SKM-1 treated with dmso at 0.1 percent for 144 hours (cell line): Measurements from ENCODE around the gene KIF2C.
"Not testable (repeated sequence)": the region's sequence is repeated elsewhere in the genome, so short reads cannot be mapped to it uniquely, and the experiment has no call there.

Source experiments
- DNase-seq: peaks from one replicate; lab custom pipeline; 2025; ENCODE audit not compliant: unreplicated experiment; lab: John Stamatoyannopoulos, UW

Gene KIF2C

GRCh38 chr1:44810101-44810761 is 70.6 kb downstream of the KIF2C start:
- no peak for DNase-seq

- DNase-seq = not testable (repeated sequence)
These were observed 71.1 kb downstream of the KIF2C start for GRCh38 chr1:44810762-44811105.

- no peak for DNase-seq
These were observed 71.6 kb downstream of the KIF2C start for GRCh38 chr1:44811234-44811633.

- no peak for DNase-seq
These were observed 73.3 kb downstream of the KIF2C start for GRCh38 chr1:44812822-44813543.

GRCh38 chr1:44815926-44816325 is 76.3 kb downstream of the KIF2C start:
- not testable (repeated sequence) for DNase-seq

GRCh38 chr1:44817307-44817706 is 77.7 kb downstream of the KIF2C start:
- no peak for DNase-seq
